ENCODE results near the gene ATG10.

The ATG10 gene

DNA sequence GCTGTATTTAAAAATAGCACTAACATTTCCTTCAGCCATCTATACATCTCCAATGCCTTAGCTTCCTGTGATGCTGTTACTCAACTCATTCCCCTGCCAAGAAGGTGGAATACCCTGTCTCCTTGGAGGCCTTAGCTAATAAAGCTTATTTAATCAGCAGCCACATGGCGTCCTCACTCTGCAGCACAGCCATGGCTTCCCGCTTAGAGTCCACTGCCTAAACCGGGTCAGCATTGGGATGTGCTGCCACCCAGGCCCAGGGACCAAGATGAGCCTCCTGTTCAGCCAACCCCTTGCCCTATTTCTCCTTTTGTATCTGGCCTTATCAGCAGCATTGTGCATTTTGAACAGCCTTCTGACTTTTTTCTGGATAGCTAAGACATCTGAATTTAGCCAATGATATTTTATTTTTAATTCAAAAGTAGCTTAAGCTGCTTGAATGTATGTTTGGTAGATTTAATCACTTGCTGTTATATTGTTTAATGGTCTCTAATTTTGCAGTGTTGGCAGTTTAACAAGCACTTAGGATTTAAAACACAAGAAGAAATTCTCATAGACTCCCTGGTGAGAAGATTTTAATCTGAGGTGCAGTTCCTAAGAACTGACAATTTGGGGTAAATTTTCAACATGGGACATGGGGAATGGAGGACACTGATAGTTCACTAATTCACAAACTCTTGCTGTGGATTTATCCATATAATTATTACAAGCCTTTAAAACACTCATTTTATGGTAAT lies 193.3 kb downstream of the ATG10 start:
- DNase-seq (ENCODE audit: low spot score), result no peak

GRCh38 chr5:82165740-82166530 lies 194.1 kb downstream of the ATG10 start:
- DNase-seq (ENCODE audit: low spot score), result peak; percentile 48

GRCh38 chr5:82167372-82167935 lies 195.6 kb downstream of the ATG10 start:
- no peak for DNase-seq (ENCODE audit: low spot score)

- no peak for DNase-seq (ENCODE audit: low spot score)
These were observed 196.5 kb downstream of the ATG10 start for GRCh38 chr5:82168294-82168693.

DNA sequence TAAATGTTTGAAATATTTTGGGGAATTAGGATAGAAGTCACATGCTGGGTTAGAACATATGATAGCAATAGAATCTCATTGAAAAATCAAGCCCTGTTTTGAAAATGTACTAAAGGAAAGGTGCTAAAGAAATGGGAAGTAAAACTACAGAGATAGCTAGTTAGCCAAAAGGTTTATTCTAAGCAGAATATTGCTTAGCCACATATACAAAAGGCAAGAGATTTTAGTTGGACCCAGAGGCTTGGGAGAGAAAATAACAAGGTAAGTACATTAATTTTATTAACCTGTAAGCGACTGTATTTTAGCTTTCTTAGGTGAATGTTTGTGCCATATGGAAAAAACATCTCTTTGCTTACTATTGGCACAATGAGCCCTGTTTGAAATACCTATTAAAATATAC lies 198.1 kb downstream of the ATG10 start:
- DNase-seq (ENCODE audit: low spot score), result no peak

DNA sequence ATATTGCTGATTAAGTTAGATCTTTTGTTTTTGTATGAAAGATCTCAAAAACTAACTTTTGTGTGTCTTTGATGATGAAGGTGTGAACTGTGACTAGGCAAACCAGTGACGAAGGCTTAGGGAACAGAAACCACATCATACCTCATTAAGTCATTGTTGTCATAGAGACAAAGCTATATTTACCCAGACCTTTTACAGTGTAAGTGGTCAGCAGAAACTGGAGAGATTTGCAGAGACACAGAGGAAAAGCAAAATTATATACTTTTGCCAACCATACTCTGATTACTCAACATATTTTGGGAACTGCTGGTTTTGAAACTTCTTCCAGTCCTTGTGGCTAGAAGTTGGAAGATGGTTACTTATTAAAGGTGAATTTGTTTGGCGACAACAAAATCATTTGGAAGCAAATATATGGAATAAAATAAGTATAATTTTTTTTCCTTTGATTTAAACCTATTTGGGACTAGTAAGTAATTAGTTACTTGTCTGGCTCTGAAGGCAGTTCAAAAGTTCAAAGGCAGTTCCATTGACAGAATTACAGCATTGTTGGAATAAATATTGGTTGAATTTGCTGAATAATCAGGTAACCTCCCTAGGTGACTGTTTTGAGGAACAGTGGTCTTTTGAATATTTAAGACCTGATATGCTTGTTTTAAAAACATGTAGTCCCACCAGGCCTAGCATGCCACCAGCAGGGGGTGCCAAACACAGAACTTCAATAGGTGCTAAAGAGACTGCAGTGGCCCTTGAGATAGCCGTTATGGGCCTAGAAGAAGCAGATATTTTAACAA lies 202.5 kb downstream of the ATG10 start:
- DNase-seq (ENCODE audit: low spot score), result peak; percentile 45

- no peak for DNase-seq (ENCODE audit: low spot score)
These were observed 203.0 kb downstream of the ATG10 start for GRCh38 chr5:82174919-82175219.

- DNase-seq (ENCODE audit: low spot score), result no peak
These were observed 204.4 kb downstream of the ATG10 start for GRCh38 chr5:82176115-82176814.

DNA sequence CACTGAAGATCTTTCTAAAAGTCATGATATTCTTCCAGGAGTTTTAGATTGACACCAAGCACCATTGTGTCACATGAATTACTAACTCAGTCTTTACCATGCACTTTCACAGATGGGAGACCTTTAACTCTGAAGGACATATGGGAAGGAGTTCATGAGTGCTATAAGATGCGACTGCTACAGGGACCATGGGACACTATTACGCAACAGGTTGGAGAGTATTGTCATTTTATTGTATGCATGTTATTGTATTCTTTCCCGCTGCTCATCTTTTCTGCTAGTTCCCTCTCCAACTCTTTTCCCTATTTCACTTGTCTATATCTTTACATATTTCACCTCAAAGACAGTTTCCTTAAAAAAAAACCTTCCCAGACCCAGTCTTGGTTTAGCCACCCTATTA lies 206.6 kb downstream of the ATG10 start:
- no peak for DNase-seq (ENCODE audit: low spot score)

DNA sequence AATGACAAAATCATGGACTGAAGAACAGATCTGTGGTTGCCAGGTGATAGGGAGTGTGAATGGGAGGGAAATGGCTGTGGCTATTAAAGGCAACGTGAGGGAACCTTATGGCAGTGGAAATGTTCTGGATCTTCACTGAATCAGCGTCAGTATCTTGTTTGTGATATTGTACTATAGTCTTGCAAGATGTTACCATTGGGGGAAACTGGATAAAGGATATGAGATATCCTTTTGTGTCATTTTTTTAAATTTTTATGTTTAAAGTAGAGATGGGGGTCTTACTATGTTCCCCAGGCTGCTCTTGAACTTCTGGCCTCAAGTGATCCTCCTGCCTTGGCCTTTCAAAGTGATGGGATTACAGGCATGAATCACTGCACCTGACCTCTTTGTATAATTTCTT lies 210.8 kb downstream of the ATG10 start:
- DNase-seq (ENCODE audit: low spot score), result no peak

GRCh38 chr5:82183828-82184227 lies 212.0 kb downstream of the ATG10 start:
- no peak for DNase-seq (ENCODE audit: low spot score)

- no peak for DNase-seq (ENCODE audit: low spot score)
These were observed 214.0 kb downstream of the ATG10 start for GRCh38 chr5:82185851-82186250.

DNA sequence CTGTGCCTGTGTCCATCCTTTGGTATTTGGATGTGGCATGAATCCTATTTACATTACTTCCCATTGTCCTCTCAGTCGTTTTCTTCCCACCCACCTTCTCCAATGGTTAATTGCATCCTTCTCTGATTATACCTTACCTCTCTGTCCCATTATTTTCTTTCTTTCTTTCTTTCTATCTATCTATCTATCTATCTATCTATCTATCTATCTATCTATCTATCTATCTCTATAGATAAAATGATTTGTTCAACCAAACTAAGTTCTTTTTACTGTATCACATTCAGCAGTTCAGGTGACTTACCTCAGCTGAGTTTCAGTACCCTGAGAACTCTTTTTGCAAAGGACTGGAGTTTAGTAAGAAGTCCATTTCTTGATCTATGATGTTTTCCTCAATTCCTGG lies 225.7 kb downstream of the ATG10 start:
- no peak for DNase-seq (ENCODE audit: low spot score)

DNA sequence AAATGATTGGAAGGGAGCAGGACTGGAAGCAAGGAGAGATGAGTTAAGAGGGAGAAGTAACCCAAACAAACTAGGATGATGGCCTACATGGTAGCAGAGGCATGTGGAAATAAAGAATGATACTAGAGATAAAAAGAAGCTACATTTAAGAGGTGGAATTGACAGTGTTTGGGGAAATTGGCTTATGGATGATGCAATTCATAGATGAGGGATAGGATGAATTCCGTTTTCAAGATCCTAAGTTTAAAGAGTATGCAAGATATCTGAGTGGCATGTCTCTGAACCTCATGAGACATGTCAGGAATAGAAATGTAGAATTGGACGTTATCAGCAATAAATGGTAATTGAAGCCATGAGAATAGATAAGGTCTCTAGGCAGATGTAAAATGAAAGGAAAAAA lies 232.7 kb downstream of the ATG10 start:
- DNase-seq (ENCODE audit: low spot score), result no peak

DNA sequence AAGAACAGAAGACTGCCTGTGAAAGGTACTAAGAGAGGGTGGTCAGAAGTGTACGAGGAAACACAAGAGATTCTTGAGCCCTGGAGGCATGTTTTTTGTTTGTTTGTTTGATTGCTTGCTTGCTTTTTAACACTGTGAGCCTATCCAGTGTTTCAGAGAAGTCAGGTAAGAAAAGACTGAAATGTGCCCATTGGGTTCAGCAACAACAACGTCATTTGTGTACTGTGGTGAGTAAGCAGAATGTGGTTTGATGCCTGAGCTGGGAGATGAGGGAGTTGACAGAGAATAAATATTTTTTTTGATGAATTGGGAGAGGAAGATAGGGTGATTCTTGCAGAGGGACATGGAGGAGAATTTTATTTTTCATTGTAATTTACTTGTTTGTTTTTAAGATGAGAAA lies 233.2 kb downstream of the ATG10 start:
- DNase-seq (ENCODE audit: low spot score), result no peak

DNA sequence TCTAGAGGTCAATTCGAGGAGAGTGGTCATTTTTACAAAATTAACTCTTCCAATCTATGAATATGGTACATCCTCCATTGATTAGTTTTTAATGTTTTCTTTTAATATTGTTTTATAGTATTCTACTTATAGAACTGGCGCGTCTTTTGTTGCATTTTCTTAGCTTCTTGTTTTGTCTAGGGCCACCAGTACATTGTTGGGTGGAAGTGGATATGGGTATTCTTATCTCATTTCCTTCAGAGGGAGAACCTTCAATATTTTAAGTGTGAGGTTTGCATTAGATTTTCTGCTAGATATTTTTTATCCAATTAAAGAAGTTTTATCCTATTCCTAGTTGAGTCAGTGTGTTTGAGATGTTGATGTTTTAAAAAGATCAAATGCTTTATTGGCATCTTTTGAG lies 236.5 kb downstream of the ATG10 start:
- no peak for DNase-seq (ENCODE audit: low spot score)

DNA sequence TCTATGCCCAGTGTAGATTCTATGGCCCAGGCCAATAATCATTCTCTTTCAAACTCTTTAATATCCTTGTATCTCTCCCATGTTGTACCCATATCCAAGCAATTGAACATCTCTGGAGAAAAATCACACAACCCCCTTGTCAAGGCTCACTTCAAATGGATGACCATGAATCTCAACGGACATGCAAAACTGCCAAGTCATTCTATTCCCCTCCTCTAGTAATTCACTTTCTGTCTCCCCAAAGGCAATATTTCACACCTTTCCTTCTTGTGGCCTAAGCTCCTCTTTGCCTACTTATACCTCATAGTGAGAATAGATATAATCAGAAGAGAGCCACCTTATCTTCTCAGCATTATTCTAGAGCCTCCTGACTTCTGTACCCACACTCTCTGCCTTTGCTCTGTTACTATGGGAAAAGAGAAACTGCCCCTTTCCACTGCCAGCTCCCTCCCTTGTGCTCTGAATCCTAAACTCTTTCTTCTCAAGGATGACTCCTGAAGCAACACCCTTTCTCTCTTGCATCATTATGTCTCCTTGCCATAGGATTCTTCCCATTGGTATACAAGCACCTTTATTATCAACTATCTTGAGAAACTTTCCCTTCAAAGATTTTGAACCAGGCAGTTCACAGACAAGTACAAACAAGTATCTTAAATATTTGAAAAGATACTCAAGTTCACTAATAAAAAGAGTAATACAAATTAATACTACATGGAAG lies 240.2 kb downstream of the ATG10 start:
- DNase-seq (ENCODE audit: low spot score), result no peak

DNA sequence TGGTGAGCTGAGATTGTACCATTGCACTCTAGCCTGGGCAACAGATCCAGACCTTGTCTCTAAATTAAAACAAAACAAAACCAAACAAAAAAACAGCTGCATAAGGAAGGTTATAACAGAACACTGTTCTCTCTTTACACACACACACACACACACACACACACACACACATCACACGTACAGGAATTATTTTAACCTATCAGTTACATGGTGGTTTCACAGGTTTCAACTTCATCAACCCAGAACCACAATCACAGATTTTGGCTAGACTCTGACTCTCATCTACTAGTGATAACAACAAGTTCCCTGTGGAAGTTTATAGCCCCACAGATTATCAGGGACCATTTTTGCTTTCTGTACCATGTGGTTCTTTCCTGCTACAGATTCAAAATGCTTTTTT lies 246.1 kb downstream of the ATG10 start:
- no peak for DNase-seq (ENCODE audit: low spot score)

- no peak for DNase-seq (ENCODE audit: low spot score)
These were observed 246.7 kb downstream of the ATG10 start for GRCh38 chr5:82218374-82219156.

DNA sequence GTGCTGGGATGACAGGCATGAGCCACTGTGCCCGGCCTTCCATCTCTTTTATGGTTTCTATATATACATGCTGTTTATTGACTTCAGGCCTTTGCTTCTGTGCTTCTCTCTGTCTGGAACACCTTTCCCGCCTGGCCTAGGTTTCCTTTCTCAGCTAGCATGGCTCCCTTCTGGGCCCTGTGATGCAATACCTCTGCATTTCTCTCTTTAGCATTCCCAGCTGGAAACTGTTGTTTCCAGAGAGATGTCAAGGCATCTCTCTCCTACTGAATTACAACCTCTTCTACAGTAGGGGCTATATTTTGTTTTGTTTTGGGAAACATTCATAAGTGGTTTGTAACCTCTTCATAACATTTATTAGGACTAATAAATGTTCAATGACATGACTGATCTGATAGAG lies 249.2 kb downstream of the ATG10 start:
- DNase-seq (ENCODE audit: low spot score), result no peak
